PFSK-1 (cell line): ENCODE measurements around the gene HPCAL1.

Experiments used
- FOXP2 ChIP-seq: optimal IDR thresholded peaks from 2 replicates; pipeline ENCODE3; 2011; ENCODE audit warnings: borderline replicate concordance, control low read depth, inconsistent platforms; ENCODE audit not compliant: insufficient read depth; ENCODE audit errors: extremely low read length, extremely low read depth
- POLR2AphosphoS5 ChIP-seq: IDR thresholded peaks from 2 replicates; pipeline ENCODE4 v1.6.1; 2012; ENCODE audit warnings: low read depth, mild to moderate bottlenecking, control low read depth, low read length, moderate library complexity
- REST ChIP-seq, 2 experiments: IDR thresholded peaks; 2 replicates each; pipeline versions ENCODE4 v1.6.1 to v1.8.0; 2011 to 2012; ENCODE audit warnings: low read depth in 2 of 2, low read length in 2 of 2, control low read depth in 1 of 2, inconsistent platforms in 1 of 2, mild to moderate bottlenecking in 1 of 2, moderate library complexity in 1 of 2; ENCODE audit not compliant: insufficient read depth in 1 of 2
- SIN3A ChIP-seq: IDR thresholded peaks from 2 replicates; pipeline ENCODE4 v1.6.1; 2012; ENCODE audit warnings: mild to moderate bottlenecking, low read length, moderate library complexity, borderline replicate concordance; ENCODE audit not compliant: insufficient read depth
- TAF1 ChIP-seq: IDR thresholded peaks from 2 replicates; pipeline ENCODE4 v1.6.1; 2012; ENCODE audit warnings: low read length, control low read depth, borderline replicate concordance; ENCODE audit not compliant: insufficient read depth

The HPCAL1 gene

GRCh38 chr2:10395893-10396292, 93.2 kb downstream of the HPCAL1 start:
- TF ChIP-seq SIN3A (no peak), FOXP2 (no peak), POLR2AphosphoS5 (no peak), REST (IDR thresholded peaks at IDR 0.05; ENCODE audit: insufficient read depth in 1 of 2, low read depth in 2 of 2, low read length in 2 of 2) (no peak), TAF1 (no peak)

- no peak for TF ChIP-seq TAF1
- TF ChIP-seq POLR2AphosphoS5, result no peak
- TF ChIP-seq REST (IDR thresholded peaks at IDR 0.05; ENCODE audit: insufficient read depth in 1 of 2, low read depth in 2 of 2, low read length in 2 of 2), result peak; percentile 46 to 81; a peak in 2 of 4 replicates
Observed at GRCh38 chr2:10396464-10396863, 93.8 kb downstream of the HPCAL1 start.

GRCh38 chr2:10397297-10397875, 94.7 kb downstream of the HPCAL1 start:
- no peak for TF ChIP-seq SIN3A

- TF ChIP-seq TAF1 (no peak), SIN3A (no peak), FOXP2 (no peak), REST (IDR thresholded peaks at IDR 0.05; ENCODE audit: insufficient read depth in 1 of 2, low read depth in 2 of 2, low read length in 2 of 2) (no peak), POLR2AphosphoS5 (no peak)
Observed at GRCh38 chr2:10397878-10398277, 95.2 kb downstream of the HPCAL1 start.

- TF ChIP-seq REST (IDR thresholded peaks at IDR 0.05; ENCODE audit: insufficient read depth in 1 of 2, low read depth in 2 of 2, low read length in 2 of 2) (no peak), TAF1 (no peak), FOXP2 (no peak), POLR2AphosphoS5 (no peak), SIN3A (no peak)
Observed at GRCh38 chr2:10398496-10398895, 95.8 kb downstream of the HPCAL1 start.
